MM.1S (cell line): ENCODE measurements around the gene USP5.

Experiments used
- EZH2 ChIP-seq: fragments of 300-600 bp; sonication (generic); optimal IDR thresholded peaks from 2 replicates; pipeline ENCODE3; 2017; ENCODE audit warnings: low read depth, mild to moderate bottlenecking, antibody characterized with exemption, low read length, mixed read lengths
- TF ChIP-seq, protein P1 (sequence below): fragments of 300-600 bp; sonication (generic); IDR thresholded peaks from 2 replicates; pipeline ENCODE4 v1.5.1; 2016; ENCODE audit warnings: antibody characterized with exemption, low read length, mixed read lengths

DNA sequence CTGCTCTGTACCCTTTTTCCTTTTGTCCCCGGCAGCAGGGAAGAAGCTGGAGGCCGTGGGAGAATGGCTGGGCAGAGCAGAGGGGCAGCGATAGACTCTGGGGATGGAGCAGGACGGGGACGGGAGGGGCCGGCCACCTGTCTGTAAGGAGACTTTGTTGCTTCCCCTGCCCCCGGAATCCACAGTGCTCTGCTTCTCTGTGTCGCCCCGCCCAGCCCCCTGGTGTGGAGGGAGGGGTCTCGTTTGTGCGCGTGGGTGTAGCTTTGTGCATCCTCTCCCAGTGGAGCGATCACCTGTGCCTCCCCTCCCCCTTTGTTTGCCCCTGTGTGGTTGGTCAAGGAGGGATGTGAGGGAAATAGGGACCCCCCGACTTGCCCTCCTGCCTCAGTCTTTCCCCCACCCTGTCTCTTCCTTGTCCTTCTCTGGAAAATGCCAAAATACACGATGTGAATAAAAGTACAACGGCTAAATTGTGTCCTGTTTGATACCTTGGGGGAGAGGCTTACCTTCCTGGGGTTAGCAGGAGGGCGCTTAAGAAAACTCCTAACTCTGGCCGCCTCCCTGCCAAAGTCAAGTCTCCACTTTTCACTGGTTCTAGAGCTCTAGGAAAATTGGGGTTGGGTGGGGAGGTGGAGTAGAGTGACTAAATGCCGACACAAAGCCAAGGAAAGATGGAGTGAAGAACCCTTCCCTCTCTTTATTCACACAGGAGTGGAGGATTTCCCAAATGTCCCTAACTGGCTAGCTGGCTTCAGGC lies 14.4 kb downstream of the USP5 start:
- TF ChIP-seq, protein P1, sequence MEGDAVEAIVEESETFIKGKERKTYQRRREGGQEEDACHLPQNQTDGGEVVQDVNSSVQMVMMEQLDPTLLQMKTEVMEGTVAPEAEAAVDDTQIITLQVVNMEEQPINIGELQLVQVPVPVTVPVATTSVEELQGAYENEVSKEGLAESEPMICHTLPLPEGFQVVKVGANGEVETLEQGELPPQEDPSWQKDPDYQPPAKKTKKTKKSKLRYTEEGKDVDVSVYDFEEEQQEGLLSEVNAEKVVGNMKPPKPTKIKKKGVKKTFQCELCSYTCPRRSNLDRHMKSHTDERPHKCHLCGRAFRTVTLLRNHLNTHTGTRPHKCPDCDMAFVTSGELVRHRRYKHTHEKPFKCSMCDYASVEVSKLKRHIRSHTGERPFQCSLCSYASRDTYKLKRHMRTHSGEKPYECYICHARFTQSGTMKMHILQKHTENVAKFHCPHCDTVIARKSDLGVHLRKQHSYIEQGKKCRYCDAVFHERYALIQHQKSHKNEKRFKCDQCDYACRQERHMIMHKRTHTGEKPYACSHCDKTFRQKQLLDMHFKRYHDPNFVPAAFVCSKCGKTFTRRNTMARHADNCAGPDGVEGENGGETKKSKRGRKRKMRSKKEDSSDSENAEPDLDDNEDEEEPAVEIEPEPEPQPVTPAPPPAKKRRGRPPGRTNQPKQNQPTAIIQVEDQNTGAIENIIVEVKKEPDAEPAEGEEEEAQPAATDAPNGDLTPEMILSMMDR = no peak
- no peak for TF ChIP-seq EZH2
